Keratinocyte (primary cell): ENCODE results near the gene UBE2D1. TPM values are rescaled to one million over a fixed set of nuclear protein-coding genes. Genes with fewer than 3 reads are reported as not detected.

Experiments
- DNase-seq: peaks from one replicate; pipeline ENCODE4 v3.0.0-alpha.2; 2011; ENCODE audit warnings: low read depth, missing footprints, low spot score
- FAIRE-seq: peaks from 2 replicates; lab custom pipeline; 2011; peaks lifted over from hg19 to GRCh38; lab: Jason Lieb, UNC
- H2AFZ ChIP-seq: 2 replicates; pipeline ENCODE4 v1.6.0; 2012; ENCODE audit warnings: low read length, control low read depth, inconsistent platforms; ENCODE audit not compliant: control insufficient read depth
- H3K27ac ChIP-seq: 2 replicates; pipeline ENCODE4 v1.5.1; 2011; ENCODE audit warnings: low read length; ENCODE audit not compliant: control insufficient read depth, insufficient read depth
- H3K27me3 ChIP-seq: 3 replicates; pipeline ENCODE4 v1.6.0; 2011; ENCODE audit warnings: low read length; ENCODE audit not compliant: control insufficient read depth, insufficient read depth; ENCODE audit errors: extremely low read depth
- H3K36me3 ChIP-seq, 2 experiments: 2 replicates in 1 of 2; 3 replicates in 1 of 2; pipeline ENCODE4 v1.5.1; 2011; ENCODE audit warnings: low read length in 2 of 2, mild to moderate bottlenecking in 1 of 2; ENCODE audit not compliant: control insufficient read depth in 2 of 2, insufficient read depth in 2 of 2; ENCODE audit errors: extremely low read depth in 1 of 2
- H3K4me1 ChIP-seq: 3 replicates; pipeline ENCODE4 v1.5.1; 2011; ENCODE audit warnings: low read length; ENCODE audit not compliant: control insufficient read depth, insufficient read depth; ENCODE audit errors: extremely low read depth
- H3K4me2 ChIP-seq: 3 replicates; pipeline ENCODE4 v1.6.0; 2011; ENCODE audit warnings: low read depth, low read length; ENCODE audit not compliant: control insufficient read depth, insufficient read depth; ENCODE audit errors: extremely low read depth
- H3K4me3 ChIP-seq, 3 experiments: fragments of 200-600 bp in 1 of 3; sonication (generic) in 1 of 3; 2 replicates in 2 of 3; 3 replicates in 1 of 3; pipeline ENCODE4 v1.5.1; 2011 to 2016; ENCODE audit warnings: low read length in 3 of 3, mild to moderate bottlenecking in 3 of 3, control low read depth in 2 of 3, inconsistent platforms in 1 of 3, low read depth in 1 of 3, mixed read lengths in 1 of 3, mixed run types in 1 of 3, moderate library complexity in 1 of 3; ENCODE audit not compliant: control insufficient read depth in 2 of 3, insufficient read depth in 2 of 3; ENCODE audit errors: extremely low read depth in 1 of 3
- H3K79me2 ChIP-seq: 2 replicates; pipeline ENCODE4 v1.6.0; 2012; ENCODE audit warnings: low read length; ENCODE audit not compliant: control insufficient read depth, insufficient read depth
- H3K9ac ChIP-seq: 3 replicates; pipeline ENCODE4 v1.6.0; 2011; ENCODE audit warnings: low read length; ENCODE audit not compliant: control insufficient read depth, insufficient read depth; ENCODE audit errors: extremely low read depth
- H3K9me1 ChIP-seq: 3 replicates; pipeline ENCODE4 v1.6.0; 2011; ENCODE audit warnings: low read length; ENCODE audit not compliant: control insufficient read depth, insufficient read depth; ENCODE audit errors: extremely low read depth
- H3K9me3 ChIP-seq: 2 replicates; pipeline ENCODE4 v1.5.1; 2012; ENCODE audit warnings: low read depth, low read length; ENCODE audit not compliant: control insufficient read depth
- H4K20me1 ChIP-seq: 3 replicates; pipeline ENCODE4 v1.6.0; 2011; ENCODE audit warnings: low read length; ENCODE audit not compliant: control insufficient read depth, insufficient read depth; ENCODE audit errors: extremely low read depth
- CTCF ChIP-seq, 3 experiments: IDR thresholded peaks in 1 of 3; conservative IDR thresholded peaks in 1 of 3; optimal IDR thresholded peaks in 1 of 3; 2 replicates in 2 of 3; 3 replicates in 1 of 3; pipeline versions ENCODE3 to v1.5.1; 2011; ENCODE audit warnings: low read length in 3 of 3, mild to moderate bottlenecking in 3 of 3, moderate library complexity in 2 of 3, control low read depth in 1 of 3, inconsistent platforms in 1 of 3; ENCODE audit not compliant: insufficient read depth in 2 of 3; ENCODE audit errors: extremely low read depth in 1 of 3
- EZH2 ChIP-seq: IDR thresholded peaks from one replicate; pipeline ENCODE4 v1.6.1; 2012; ENCODE audit warnings: inconsistent platforms, mild to moderate bottlenecking, low read length, moderate library complexity
- dilution Hi-C: fragments of 300-500 bp; cut with MboI; formaldehyde crosslinking; loops from one replicate; pipeline ENCODE4 v1.7.0; 2020; ENCODE audit warnings: low sequenced_read_pairs; ENCODE audit not compliant: extremely low pct_ligation_motif_present
- polyA plus RNA-seq, 5 experiments: library from polyadenylated mRNA; depleted of rRNA in 3 of 5; stranded (reverse) in 3 of 5; stranded (forward) in 1 of 5; unstranded in 1 of 5; fragments of >200 nt; gene quantifications; 1 replicate in 1 of 5; 2 replicates in 3 of 5; 3 replicates in 1 of 5; pipeline versions ENCODE4 v1.2.1 to v1.2.3, GENCODE V29; 2011 to 2012; ENCODE audit warnings: missing spikeins in 2 of 5, low read depth in 1 of 5, low replicate concordance in 1 of 5

Gene UBE2D1
- polyA plus RNA-seq, 1 donor (not counting 4 experiments of a cell fraction or from before 2014, with no cell fraction given), result 25.4 TPM

- no peak overlapping the region for H3K27ac ChIP-seq
- H3K36me3 ChIP-seq, result peaks cover 1 to 10% of the 10 kb centered on the region in 2 experiments
- no peak overlapping the region for H3K9ac ChIP-seq
- H4K20me1 ChIP-seq, result no peaks in the 10 kb centered on the region
- no peaks in the 10 kb centered on the region for H3K9me1 ChIP-seq
- no peak for TF ChIP-seq CTCF (optimal IDR thresholded peaks at IDR 0.05 in 1 of 3, IDR thresholded peaks at IDR 0.05 in 1 of 3, conservative IDR thresholded peaks at IDR 0.05 in 1 of 3; ENCODE audit: extremely low read depth in 1 of 3, insufficient read depth in 2 of 3, low read length in 3 of 3)
- TF ChIP-seq EZH2, result no peak
- H3K79me2 ChIP-seq, result no peaks in the 10 kb centered on the region
- no peaks in the 10 kb centered on the region for H3K9me3 ChIP-seq
- no peaks in the 10 kb centered on the region for H3K27me3 ChIP-seq
- no peaks in the 10 kb centered on the region for H3K4me1 ChIP-seq
- H2AFZ ChIP-seq, result no peak overlapping the region
- FAIRE-seq (no peak), DNase-seq (no peak)
- dilution Hi-C loops, result no loop called here
- H3K4me3 ChIP-seq, result no peak overlapping the region
- H3K4me2 ChIP-seq, result no peak overlapping the region
These were observed 64.6 kb downstream of the UBE2D1 start for GRCh38 chr10:58399410-58399809.

DNA sequence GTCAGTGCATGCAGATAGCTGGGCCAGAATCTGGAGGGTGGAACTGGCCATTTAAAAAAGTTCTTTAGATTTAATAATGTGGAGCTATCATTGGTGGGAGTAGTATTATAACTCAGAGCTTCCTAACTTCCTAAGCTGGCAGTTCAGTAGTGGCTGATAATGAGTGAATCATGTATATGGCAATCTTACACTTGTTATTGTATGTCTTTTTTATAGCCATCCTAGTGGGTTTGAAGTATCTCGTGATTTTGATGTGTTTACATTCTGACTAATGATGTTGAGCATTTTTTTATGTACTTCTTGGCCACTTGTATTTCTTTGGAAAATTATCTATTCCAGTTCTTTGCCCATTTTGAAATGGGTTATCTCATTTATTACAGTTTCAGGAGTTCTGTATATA is 65.8 kb downstream of the UBE2D1 start:
- TF ChIP-seq EZH2 (no peak), CTCF (optimal IDR thresholded peaks at IDR 0.05 in 1 of 3, IDR thresholded peaks at IDR 0.05 in 1 of 3, conservative IDR thresholded peaks at IDR 0.05 in 1 of 3; ENCODE audit: extremely low read depth in 1 of 3, insufficient read depth in 2 of 3, low read length in 3 of 3) (no peak)
- H3K9me3 ChIP-seq, result no peaks in the 10 kb centered on the region
- dilution Hi-C loops, result no loop called here
- no peak for DNase-seq
- H4K20me1 ChIP-seq, result no peaks in the 10 kb centered on the region
- H3K4me2 ChIP-seq, result no peak overlapping the region
- peaks cover 1 to 4% of the 10 kb centered on the region in 2 experiments for H3K36me3 ChIP-seq
- no peaks in the 10 kb centered on the region for H3K4me1 ChIP-seq
- no peak overlapping the region for H2AFZ ChIP-seq
- no peaks in the 10 kb centered on the region for H3K27me3 ChIP-seq
- H3K9ac ChIP-seq, result no peak overlapping the region
- no peak for FAIRE-seq
- H3K27ac ChIP-seq, result no peak overlapping the region
- no peak overlapping the region for H3K4me3 ChIP-seq
- H3K9me1 ChIP-seq, result no peaks in the 10 kb centered on the region
- no peaks in the 10 kb centered on the region for H3K79me2 ChIP-seq
